H9 (cell line): ENCODE data around the gene FGA. TPM values are rescaled to one million over a fixed set of nuclear protein-coding genes. Genes with fewer than 3 reads are reported as not detected.

Experiments
- DNase-seq: peaks from one replicate; pipeline ENCODE4 v3.0.0-alpha.2; 2017
- H2AFZ ChIP-seq: one replicate; pipeline ENCODE4 v1.6.1; 2013; ENCODE audit warnings: mild to moderate bottlenecking, low read length, control low read depth, moderate library complexity
- H2AK5ac ChIP-seq: 2 replicates; pipeline ENCODE4 v1.6.1; 2013; ENCODE audit warnings: low read length, control low read depth, mixed read lengths; ENCODE audit not compliant: insufficient read length
- H2BK120ac ChIP-seq: one replicate; pipeline ENCODE4 v1.6.1; 2013; ENCODE audit warnings: low read depth, mild to moderate bottlenecking, low read length, control low read depth, inconsistent platforms; ENCODE audit not compliant: poor library complexity, severe bottlenecking
- H2BK12ac ChIP-seq: 2 replicates; pipeline ENCODE4 v1.6.1; 2013; ENCODE audit warnings: low read length, control low read depth, mixed read lengths, low read depth; ENCODE audit not compliant: insufficient read length
- H2BK15ac ChIP-seq: 2 replicates; pipeline ENCODE4 v1.6.1; 2013; ENCODE audit warnings: low read depth, low read length, control low read depth
- H2BK20ac ChIP-seq: one replicate; pipeline ENCODE4 v1.6.1; 2013; ENCODE audit warnings: low read depth, mild to moderate bottlenecking, low read length, control low read depth, inconsistent platforms; ENCODE audit not compliant: poor library complexity, severe bottlenecking
- H2BK5ac ChIP-seq: 2 replicates; pipeline ENCODE4 v1.6.1; 2013; ENCODE audit warnings: low read length, control low read depth, mixed read lengths; ENCODE audit not compliant: insufficient read length
- H3K14ac ChIP-seq: 2 replicates; pipeline ENCODE4 v1.6.1; 2013; ENCODE audit warnings: low read length, control low read depth; ENCODE audit not compliant: insufficient read depth
- H3K18ac ChIP-seq: 2 replicates; pipeline ENCODE4 v1.6.1; 2013; ENCODE audit warnings: low read depth, mild to moderate bottlenecking, mixed read lengths, low read length, control low read depth; ENCODE audit not compliant: insufficient read length
- H3K23ac ChIP-seq: 2 replicates; pipeline ENCODE4 v1.6.1; 2013; ENCODE audit warnings: low read length, control low read depth, mixed read lengths, low read depth; ENCODE audit not compliant: insufficient read length
- H3K23me2 ChIP-seq: 2 replicates; pipeline ENCODE4 v1.6.1; 2013; ENCODE audit warnings: low read depth, mild to moderate bottlenecking, mixed read lengths, low read length, control low read depth; ENCODE audit not compliant: insufficient read length, poor library complexity, severe bottlenecking
- H3K27ac ChIP-seq: 2 replicates; pipeline ENCODE4 v1.5.1; 2013; ENCODE audit warnings: low read length, control low read depth, mixed read lengths, low read depth; ENCODE audit not compliant: insufficient read length
- H3K27me3 ChIP-seq: 2 replicates; pipeline ENCODE4 v1.6.1; 2013; ENCODE audit warnings: low read length, control low read depth, inconsistent platforms; ENCODE audit not compliant: insufficient read depth
- H3K4ac ChIP-seq: 2 replicates; pipeline ENCODE4 v1.6.1; 2013; ENCODE audit warnings: low read depth, mild to moderate bottlenecking, control low read depth, inconsistent platforms, low read length, moderate library complexity
- H3K4me1 ChIP-seq: 2 replicates; pipeline ENCODE4 v1.6.1; 2013; ENCODE audit warnings: low read length, control low read depth, inconsistent platforms; ENCODE audit not compliant: insufficient read depth
- H3K4me2 ChIP-seq: 2 replicates; pipeline ENCODE4 v1.6.1; 2013; ENCODE audit warnings: low read length, control low read depth, mixed read lengths; ENCODE audit not compliant: insufficient read length, insufficient read depth
- H3K56ac ChIP-seq: 2 replicates; pipeline ENCODE4 v1.6.1; 2013; ENCODE audit warnings: low read depth, mild to moderate bottlenecking, mixed read lengths, low read length, control low read depth; ENCODE audit not compliant: insufficient read length
- H3K79me1 ChIP-seq: 2 replicates; pipeline ENCODE4 v1.6.1; 2013; ENCODE audit warnings: low read depth, mild to moderate bottlenecking, moderate library complexity, low read length, control low read depth, inconsistent platforms; ENCODE audit not compliant: insufficient read depth, poor library complexity, severe bottlenecking
- H3K79me2 ChIP-seq: 2 replicates; pipeline ENCODE4 v1.6.1; 2013; ENCODE audit warnings: low read length, control low read depth, inconsistent platforms; ENCODE audit not compliant: insufficient read depth
- H3K9ac ChIP-seq: 2 replicates; pipeline ENCODE4 v1.6.1; 2013; ENCODE audit warnings: low read length, control low read depth, mixed read lengths; ENCODE audit not compliant: insufficient read length; ENCODE audit errors: extremely low read depth
- H3K9me3 ChIP-seq: one replicate; pipeline ENCODE4 v1.6.1; 2013; ENCODE audit warnings: low read depth, low read length, inconsistent platforms; ENCODE audit not compliant: control insufficient read depth
- H3T11ph ChIP-seq: one replicate; pipeline ENCODE4 v1.6.1; 2013; ENCODE audit warnings: mild to moderate bottlenecking, low read length, control low read depth, inconsistent platforms
- H4K20me1 ChIP-seq: one replicate; pipeline ENCODE4 v1.6.1; 2013; ENCODE audit not compliant: control insufficient read depth, insufficient read length, insufficient read depth
- H4K5ac ChIP-seq: 2 replicates; pipeline ENCODE4 v1.6.1; 2013; ENCODE audit warnings: low read depth, mild to moderate bottlenecking, mixed read lengths, low read length, control low read depth; ENCODE audit not compliant: insufficient read length
- H4K8ac ChIP-seq: replicated peaks from 2 replicates; pipeline ENCODE4 v1.6.1; 2013; ENCODE audit warnings: low read length, control low read depth, mixed read lengths, low read depth; ENCODE audit not compliant: insufficient read length
- H4K91ac ChIP-seq: 2 replicates; pipeline ENCODE4 v1.6.1; 2013; ENCODE audit warnings: low read depth, mild to moderate bottlenecking, moderate library complexity, mixed read lengths, low read length, control low read depth; ENCODE audit not compliant: insufficient read length
- H3K27ac Mint-ChIP-seq, 3 experiments: 2 replicates in 2 of 3; 3 replicates in 1 of 3; pipeline ENCODE4 v1.8.0; 2020 to 2021; ENCODE audit warnings: mixed read lengths in 3 of 3, mild to moderate bottlenecking in 1 of 3, moderate library complexity in 1 of 3
- H3K27me3 Mint-ChIP-seq: 2 replicates; pipeline ENCODE4 v1.8.0; 2021; ENCODE audit warnings: low read depth, mild to moderate bottlenecking, moderate library complexity, mixed read lengths
- H3K36me3 Mint-ChIP-seq, 3 experiments: 2 replicates in 2 of 3; 3 replicates in 1 of 3; pipeline ENCODE4 v1.8.0; 2020 to 2021; ENCODE audit warnings: low read depth in 3 of 3, mixed read lengths in 3 of 3; ENCODE audit not compliant: insufficient read depth in 1 of 3
- H3K4me1 Mint-ChIP-seq, 2 experiments: 2 replicates each; pipeline ENCODE4 v1.8.0; 2020; ENCODE audit warnings: mixed read lengths in 2 of 2
- H3K4me3 Mint-ChIP-seq, 2 experiments: 2 replicates in 1 of 2; 3 replicates in 1 of 2; pipeline ENCODE4 v1.8.0; 2020 to 2021; ENCODE audit warnings: mild to moderate bottlenecking in 2 of 2, mixed read lengths in 2 of 2, moderate library complexity in 1 of 2
- H3K9me3 Mint-ChIP-seq, 2 experiments: 2 replicates in 1 of 2; 3 replicates in 1 of 2; pipeline ENCODE4 v1.8.0; 2020; ENCODE audit warnings: mild to moderate bottlenecking in 2 of 2, mixed read lengths in 2 of 2, moderate library complexity in 1 of 2
- CTCF ChIP-seq: fragments of 200-600 bp; sonication (generic); conservative IDR thresholded peaks from 3 replicates; pipeline ENCODE4 v1.8.0; 2021; ENCODE audit warnings: antibody characterized with exemption, mild to moderate bottlenecking
- WGBS: extraction: QIAGEN DNeasy Blood & Tissue Kit; methylation state at CpG from one replicate; pipeline ENCODE4 v1.1.7; 2013; ENCODE audit warnings: missing lambda C conversion rate, low lambda C conversion rate, mixed read lengths; ENCODE audit not compliant: insufficient read length; ENCODE audit errors: extremely low coverage; 5-methylcytosine and 5-hydroxymethylcytosine counted together
- total RNA-seq: library from RNA; stranded (reverse); gene quantifications from 2 replicates; pipeline ENCODE4 v1.2.1, GENCODE V29; 2021

The FGA gene
- total RNA-seq, 1 experiment from 2014 or later: not detected

GRCh38 chr4:154562697-154563254 lies 27.8 kb downstream of the FGA start, which contains the start of gene FGB:
Gene FGB (plus strand): TSS chr4:154563011. CDS start chr4:154563019, 8 bp downstream.
- Histone ChIP-seq H3K23ac (no peak within 1 kb of the TSS), H2BK15ac (no peak within 1 kb of the TSS), H3K79me2 (no peaks in the 10 kb centered on the region), H2BK120ac (no peak within 1 kb of the TSS), H2AK5ac (no peak within 1 kb of the TSS), H3K23me2 (no peaks in the 10 kb centered on the region), H4K8ac (no peak within 1 kb of the TSS), H3K27ac (no peak within 1 kb of the TSS), H3K9me3 (no peaks in the 10 kb centered on the region), H3K4me2 (no peak within 1 kb of the TSS), H2BK5ac (no peak within 1 kb of the TSS), H3T11ph (no peak within 1 kb of the TSS), H3K9ac (no peak within 1 kb of the TSS), H2AFZ (no peak within 1 kb of the TSS), H3K4me1 (no peaks in the 10 kb centered on the region), H4K91ac (no peak within 1 kb of the TSS), H2BK20ac (no peak within 1 kb of the TSS), H3K27me3 (no peaks in the 10 kb centered on the region), H3K18ac (no peak within 1 kb of the TSS), H3K79me1 (no peaks in the 10 kb centered on the region), H2BK12ac (no peak within 1 kb of the TSS), H3K56ac (no peak within 1 kb of the TSS), H3K14ac (no peak within 1 kb of the TSS), H3K4ac (no peak within 1 kb of the TSS), H4K5ac (no peak within 1 kb of the TSS), H4K20me1 (no peaks in the 10 kb centered on the region)
- no peak for TF ChIP-seq CTCF
- Mint-ChIP-seq H3K27ac (no peak within 1 kb of the TSS), H3K4me1 (peaks cover 0 to 4% of the 10 kb centered on the region in 2 experiments; a peak in 2 of 4 replicates), H3K36me3 (no peaks in the 10 kb centered on the region), H3K4me3 (no peak within 1 kb of the TSS), H3K27me3 (no peaks in the 10 kb centered on the region), H3K9me3 (no peaks in the 10 kb centered on the region)
- no CpG with 5 or more reads among the region's 2 CpGs for WGBS
- no peak for DNase-seq
